Testis (tissue), 3 donors: ENCODE results near the gene HOMER2. TPM values are rescaled to one million over a fixed set of nuclear protein-coding genes. Genes with fewer than 3 reads are reported as not detected.

ENCODE experiments used
- DNase-seq: peaks from one replicate; pipeline ENCODE4 v3.0.0-alpha.2; 2019
- H3K27ac ChIP-seq, 2 donors: fragments of 200-600 bp; sonication (generic); one replicate each; pipeline ENCODE4 v1.5.1; 2019
- H3K27me3 ChIP-seq: fragments of 200-600 bp; sonication (generic); one replicate; pipeline ENCODE4 v1.5.1; 2019
- H3K36me3 ChIP-seq: fragments of 200-600 bp; sonication (generic); one replicate; pipeline ENCODE4 v1.5.1; 2017; ENCODE audit warnings: low read depth; ENCODE audit errors: missing control alignments
- H3K4me1 ChIP-seq: fragments of 200-600 bp; sonication (generic); one replicate; pipeline ENCODE4 v1.5.1; 2019
- H3K4me3 ChIP-seq, 2 donors: fragments of 200-600 bp; sonication (generic); one replicate each; pipeline ENCODE4 v1.5.1; 2017 to 2019
- H3K9me3 ChIP-seq: fragments of 200-600 bp; sonication (generic); one replicate; pipeline ENCODE4 v1.5.1; 2017
- POLR2A ChIP-seq: fragments of 450-650 bp; IDR thresholded peaks from one replicate; pipeline ENCODE4 v1.6.1; 2017; ENCODE audit warnings: antibody characterized with exemption, mild to moderate bottlenecking, moderate library complexity
- WGBS, 2 donors: methylation state at CpG; one replicate each; pipeline ENCODE4 v1.1.5; 2018; 5-methylcytosine and 5-hydroxymethylcytosine counted together
- intact Hi-C: fragments of 100-400 bp; cut with DNase I; formaldehyde crosslinking; loops from one replicate; pipeline ENCODE4 v1.15.1; 2023; ENCODE audit warnings: low total_unique reads
- polyA plus RNA-seq: library from polyadenylated mRNA; stranded (reverse); fragments of 350-450 nt; fragmentation: Illumina TruSeq; extraction: RNeasy Lipid Tissue Mini Kit (QIAGEN cat#74804); gene quantifications from one replicate; pipeline ENCODE4 v1.2.3, GENCODE V29; 2014; ENCODE audit warnings: low read depth, low replicate concordance; ENCODE audit not compliant: insufficient read depth
- total RNA-seq, 2 donors: library from RNA; depleted of rRNA; stranded (reverse); fragments of >200 nt; gene quantifications; one replicate each; pipeline ENCODE4 v1.2.3, GENCODE V29; 2016
- TF ChIP-seq, protein P1 (sequence below), 3 experiments: fragments of 450-650 bp in 2 of 3; fragments of 200-600 bp in 1 of 3; sonication (generic) in 1 of 3; IDR thresholded peaks; one replicate each; pipeline ENCODE4 v1.5.1; 2016 to 2019; ENCODE audit warnings: antibody characterized with exemption in 3 of 3, mild to moderate bottlenecking in 2 of 3, moderate library complexity in 1 of 3

HOMER2 gene
- total and polyA plus RNA-seq, 3 donors from 2014 or later: 18.7 to 40.5 (median 38.5) TPM

DNA sequence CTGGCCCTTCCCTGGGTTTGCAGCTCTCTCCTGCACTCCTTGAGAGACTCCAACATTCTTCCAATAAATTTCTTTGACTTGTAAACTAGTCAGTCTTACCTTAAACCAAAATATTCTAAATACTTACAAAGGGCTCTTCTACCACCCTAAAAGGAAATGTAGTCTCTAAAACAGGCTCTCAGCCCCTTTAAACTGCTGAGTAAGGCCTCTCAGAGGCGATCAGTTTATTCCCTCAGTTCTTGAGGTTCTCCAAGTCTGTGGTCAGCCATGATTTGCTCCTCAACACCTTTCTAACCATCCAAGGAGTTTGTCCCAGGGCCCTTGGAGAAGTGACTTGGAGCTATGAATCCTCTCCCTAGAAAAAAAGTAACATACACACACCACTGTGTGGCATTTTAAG lies 78.3 kb downstream of the HOMER2 start:
- DNase-seq: no peak
- Histone ChIP-seq H3K36me3 (no peaks in the 10 kb centered on the region), H3K27ac (no peak overlapping the region), H3K9me3 (no peaks in the 10 kb centered on the region), H3K4me1 (no peaks in the 10 kb centered on the region), H3K27me3 (no peaks in the 10 kb centered on the region), H3K4me3 (no peak overlapping the region)
- 92 to 94% methylated on average over 1 of the region's 1 CpG for WGBS, 2 donors
- TF ChIP-seq, protein P1, sequence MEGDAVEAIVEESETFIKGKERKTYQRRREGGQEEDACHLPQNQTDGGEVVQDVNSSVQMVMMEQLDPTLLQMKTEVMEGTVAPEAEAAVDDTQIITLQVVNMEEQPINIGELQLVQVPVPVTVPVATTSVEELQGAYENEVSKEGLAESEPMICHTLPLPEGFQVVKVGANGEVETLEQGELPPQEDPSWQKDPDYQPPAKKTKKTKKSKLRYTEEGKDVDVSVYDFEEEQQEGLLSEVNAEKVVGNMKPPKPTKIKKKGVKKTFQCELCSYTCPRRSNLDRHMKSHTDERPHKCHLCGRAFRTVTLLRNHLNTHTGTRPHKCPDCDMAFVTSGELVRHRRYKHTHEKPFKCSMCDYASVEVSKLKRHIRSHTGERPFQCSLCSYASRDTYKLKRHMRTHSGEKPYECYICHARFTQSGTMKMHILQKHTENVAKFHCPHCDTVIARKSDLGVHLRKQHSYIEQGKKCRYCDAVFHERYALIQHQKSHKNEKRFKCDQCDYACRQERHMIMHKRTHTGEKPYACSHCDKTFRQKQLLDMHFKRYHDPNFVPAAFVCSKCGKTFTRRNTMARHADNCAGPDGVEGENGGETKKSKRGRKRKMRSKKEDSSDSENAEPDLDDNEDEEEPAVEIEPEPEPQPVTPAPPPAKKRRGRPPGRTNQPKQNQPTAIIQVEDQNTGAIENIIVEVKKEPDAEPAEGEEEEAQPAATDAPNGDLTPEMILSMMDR (IDR thresholded peaks at IDR 0.05): no peak
- no peak for TF ChIP-seq POLR2A
- intact Hi-C loops: no loop called here

DNA sequence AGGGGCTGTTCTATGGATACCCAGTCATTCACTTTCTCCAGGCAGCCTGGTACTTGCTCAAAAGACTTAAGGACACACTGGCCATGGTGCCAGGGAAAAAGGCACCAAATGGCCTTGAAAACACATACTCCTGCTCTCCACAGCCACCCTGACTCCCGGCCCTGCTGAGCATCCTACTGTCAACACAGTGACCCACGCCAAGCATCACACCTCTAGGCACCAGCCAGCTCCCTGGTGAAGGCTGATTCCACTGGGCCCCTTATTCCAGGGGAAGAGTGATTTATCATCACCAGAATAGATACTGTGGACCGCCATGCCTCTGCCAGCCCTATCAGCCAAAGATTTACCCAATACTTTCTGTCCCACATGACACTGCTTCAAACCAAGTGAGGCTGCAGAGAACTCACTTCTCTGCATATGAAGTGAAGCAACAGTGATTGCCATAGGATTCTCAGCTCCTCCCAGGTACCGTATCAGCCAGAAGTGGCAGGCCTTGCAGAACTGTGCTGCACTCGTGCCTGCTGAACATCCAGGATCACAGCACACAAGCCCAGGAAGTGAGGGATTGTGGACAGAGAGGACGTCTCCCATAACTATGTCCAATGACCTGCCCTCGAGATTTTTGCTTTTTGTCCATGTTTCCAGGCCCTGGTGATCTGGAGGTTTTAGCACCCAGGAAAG lies 79.4 kb downstream of the HOMER2 start:
- DNase-seq: no peak
- H3K27ac ChIP-seq: no peak overlapping the region
- WGBS, 2 donors: 73 to 76% methylated on average over 6 to 7 of the region's 7 CpGs
- intact Hi-C loops: no loop called here
- no peak overlapping the region for H3K4me3 ChIP-seq
- H3K4me1 ChIP-seq: no peaks in the 10 kb centered on the region
- no peaks in the 10 kb centered on the region for H3K9me3 ChIP-seq
- TF ChIP-seq, protein P1 (IDR thresholded peaks at IDR 0.05): no peak
- no peak for TF ChIP-seq POLR2A
- H3K27me3 ChIP-seq: no peaks in the 10 kb centered on the region
- no peaks in the 10 kb centered on the region for H3K36me3 ChIP-seq

DNA sequence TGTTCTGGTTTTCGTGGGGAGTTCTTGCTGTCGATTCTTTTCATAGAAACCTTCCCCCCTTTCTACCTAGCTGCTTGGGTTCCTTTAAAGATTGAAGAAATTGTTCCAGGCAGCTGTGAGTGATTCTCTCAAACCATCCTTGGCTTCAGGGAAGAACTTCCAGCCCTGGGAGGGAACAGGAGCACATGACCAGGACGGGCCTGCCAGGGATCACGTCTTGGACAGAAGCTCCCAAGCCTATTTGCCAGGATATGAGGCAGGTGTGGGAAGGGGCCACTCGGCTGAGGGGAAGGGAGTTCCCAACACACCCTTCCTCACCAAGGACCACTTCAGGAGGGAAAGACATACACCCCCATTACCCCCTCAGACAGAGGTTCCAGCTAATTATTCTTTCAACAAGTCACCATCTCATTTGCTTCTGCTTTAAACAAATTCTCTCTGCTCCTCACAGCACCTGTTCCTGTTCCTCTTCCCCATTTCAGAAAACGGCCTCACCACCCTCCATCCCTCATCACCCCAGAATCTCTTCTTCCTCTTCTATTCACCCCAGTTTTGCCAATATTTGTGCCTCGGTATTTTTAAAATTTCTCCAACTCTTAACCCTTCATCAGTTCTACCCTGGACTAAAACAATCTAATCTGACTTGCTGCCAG lies 80.6 kb downstream of the HOMER2 start:
- H3K9me3 ChIP-seq: no peaks in the 10 kb centered on the region
- DNase-seq: no peak
- no peak overlapping the region for H3K4me3 ChIP-seq
- TF ChIP-seq, protein P1 (IDR thresholded peaks at IDR 0.05): no peak
- no peak for TF ChIP-seq POLR2A
- H3K4me1 ChIP-seq: no peaks in the 10 kb centered on the region
- peak overlapping the region; percentile 18 to 61 for H3K27ac ChIP-seq
- no peaks in the 10 kb centered on the region for H3K27me3 ChIP-seq
- intact Hi-C loops: no loop called here
- H3K36me3 ChIP-seq: no peaks in the 10 kb centered on the region
- WGBS, 2 donors: 69 to 84% methylated on average over 7 of the region's 7 CpGs

DNA sequence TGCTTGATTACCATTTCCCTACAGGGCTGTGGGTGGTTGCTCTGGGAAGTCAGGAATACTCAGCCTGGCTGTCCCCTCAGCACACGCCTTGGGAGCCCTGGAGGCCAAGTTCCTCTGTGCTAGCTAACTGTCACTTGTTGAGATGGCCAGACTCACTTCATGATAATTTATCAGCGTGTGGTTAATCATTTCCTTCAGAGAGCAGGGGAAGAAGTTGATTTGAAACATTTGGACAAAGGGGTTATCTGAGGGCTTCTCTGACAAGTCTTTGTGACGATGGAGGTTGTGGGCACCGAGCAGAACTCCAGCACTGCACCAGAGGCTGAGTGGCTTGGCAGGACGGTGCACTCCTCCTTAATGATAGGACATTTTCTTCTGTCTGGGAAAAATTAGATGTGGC lies 81.2 kb downstream of the HOMER2 start:
- TF ChIP-seq POLR2A: no peak
- TF ChIP-seq, protein P1 (IDR thresholded peaks at IDR 0.05): no peak
- intact Hi-C loops: no loop called here
- Histone ChIP-seq H3K4me3 (no peak overlapping the region), H3K4me1 (no peaks in the 10 kb centered on the region), H3K27me3 (no peaks in the 10 kb centered on the region), H3K27ac (peak overlapping the region; percentile 18 to 24), H3K9me3 (no peaks in the 10 kb centered on the region), H3K36me3 (no peaks in the 10 kb centered on the region)
- 65 to 80% methylated on average over 4 to 5 of the region's 5 CpGs for WGBS, 2 donors
- peak; percentile 57 for DNase-seq
